RPMI8226 (cell line): ENCODE data around the gene TMCO4.

Experiments
- DNase-seq: peaks from one replicate; pipeline ENCODE4 v3.0.0-alpha.2; 2015

TMCO4 gene

GRCh38 chr1:19775317-19775716 lies 24.4 kb downstream of the TMCO4 start:
- no peak for DNase-seq

GRCh38 chr1:19774180-19774785 lies 25.4 kb downstream of the TMCO4 start:
- DNase-seq: no peak

- no peak for DNase-seq
Observed at GRCh38 chr1:19773485-19773884, 26.2 kb downstream of the TMCO4 start.

- DNase-seq: no peak
Observed at GRCh38 chr1:19772053-19772452, 27.7 kb downstream of the TMCO4 start.

GRCh38 chr1:19771350-19771749 lies 28.4 kb downstream of the TMCO4 start:
- DNase-seq: no peak

- no peak for DNase-seq
Observed at GRCh38 chr1:19770436-19771190, 29.1 kb downstream of the TMCO4 start.

GRCh38 chr1:19769211-19769932 lies 30.3 kb downstream of the TMCO4 start:
- DNase-seq: no peak

GRCh38 chr1:19768353-19769210 lies 31.1 kb downstream of the TMCO4 start:
- no peak for DNase-seq

- no peak for DNase-seq
Observed at GRCh38 chr1:19765623-19766022, 34.1 kb downstream of the TMCO4 start.

GRCh38 chr1:19764848-19765247 lies 34.9 kb downstream of the TMCO4 start:
- no peak for DNase-seq

- DNase-seq: peak; percentile 46
Observed at GRCh38 chr1:19762175-19762779, 37.4 kb downstream of the TMCO4 start.

- DNase-seq: no peak
Observed at GRCh38 chr1:19759740-19760089, 40.0 kb downstream of the TMCO4 start.

- no peak for DNase-seq
Observed at GRCh38 chr1:19758227-19758830, 41.4 kb downstream of the TMCO4 start.

- no peak for DNase-seq
Observed at GRCh38 chr1:19757641-19758040, 42.1 kb downstream of the TMCO4 start.

- DNase-seq: no peak
Observed at GRCh38 chr1:19756480-19756879, 43.2 kb downstream of the TMCO4 start.

- no peak for DNase-seq
Observed at GRCh38 chr1:19754482-19754881, 45.2 kb downstream of the TMCO4 start.

- no peak for DNase-seq
Observed at GRCh38 chr1:19752083-19752696, 47.5 kb downstream of the TMCO4 start.

GRCh38 chr1:19750882-19751276 lies 48.8 kb downstream of the TMCO4 start:
- DNase-seq: no peak

GRCh38 chr1:19750101-19750881 lies 49.4 kb downstream of the TMCO4 start:
- DNase-seq: no peak

- DNase-seq: no peak
Observed at GRCh38 chr1:19749685-19750084, 50.0 kb downstream of the TMCO4 start.

- no peak for DNase-seq
Observed at GRCh38 chr1:19747761-19748160, 52.0 kb downstream of the TMCO4 start.
